KMS-11 (cell line): ENCODE results near the gene NDUFA3.

ENCODE experiments used
- H2AFZ ChIP-seq: fragments of 200-600 bp; sonication (generic); 2 replicates; pipeline ENCODE4 v1.6.1; 2016; ENCODE audit warnings: antibody characterized with exemption, mixed run types, low read depth
- H3K27ac ChIP-seq: fragments of 200-600 bp; sonication (generic); 2 replicates; pipeline ENCODE4 v1.6.1; 2016; ENCODE audit warnings: mild to moderate bottlenecking, mixed run types
- H3K27me3 ChIP-seq: fragments of 200-600 bp; sonication (generic); 2 replicates; pipeline ENCODE4 v1.6.1; 2017; ENCODE audit warnings: mild to moderate bottlenecking, low read depth, mixed run types, moderate library complexity; ENCODE audit not compliant: insufficient read depth
- H3K36me3 ChIP-seq: fragments of 200-600 bp; sonication (generic); 2 replicates; pipeline ENCODE4 v1.6.1; 2017; ENCODE audit warnings: mild to moderate bottlenecking, mixed run types; ENCODE audit not compliant: insufficient read depth
- H3K4me1 ChIP-seq: fragments of 200-600 bp; sonication (generic); 2 replicates; pipeline ENCODE4 v1.6.1; 2016; ENCODE audit warnings: mild to moderate bottlenecking, low read depth, mixed run types; ENCODE audit not compliant: poor library complexity, severe bottlenecking
- H3K4me2 ChIP-seq: fragments of 200-600 bp; sonication (generic); 2 replicates; pipeline ENCODE4 v1.7.0; 2016; ENCODE audit warnings: mild to moderate bottlenecking, mixed run types
- H3K4me3 ChIP-seq: fragments of 200-600 bp; sonication (generic); IDR thresholded peaks from 2 replicates; pipeline ENCODE4 v1.6.1; 2017; ENCODE audit warnings: low read depth, low read length, mixed read lengths; ENCODE audit not compliant: insufficient read depth
- H3K79me2 ChIP-seq: fragments of 200-600 bp; sonication (generic); 2 replicates; pipeline ENCODE4 v1.6.1; 2016; ENCODE audit warnings: low read depth, mixed run types; ENCODE audit not compliant: insufficient read depth
- H3K9ac ChIP-seq: fragments of 200-600 bp; sonication (generic); 2 replicates; pipeline ENCODE4 v1.6.1; 2016; ENCODE audit warnings: mild to moderate bottlenecking, mixed run types
- H4K20me1 ChIP-seq: fragments of 200-600 bp; sonication (generic); 2 replicates; pipeline ENCODE4 v1.6.1; 2016; ENCODE audit warnings: mild to moderate bottlenecking, mixed run types; ENCODE audit not compliant: insufficient read depth
- TF ChIP-seq, protein P1 (sequence below): fragments of 200-600 bp; sonication (generic); conservative IDR thresholded peaks from 2 replicates; pipeline ENCODE4 v1.6.1; 2017; ENCODE audit warnings: low read depth, mild to moderate bottlenecking, antibody characterized with exemption, low read length, moderate library complexity, mixed read lengths

The NDUFA3 gene

DNA sequence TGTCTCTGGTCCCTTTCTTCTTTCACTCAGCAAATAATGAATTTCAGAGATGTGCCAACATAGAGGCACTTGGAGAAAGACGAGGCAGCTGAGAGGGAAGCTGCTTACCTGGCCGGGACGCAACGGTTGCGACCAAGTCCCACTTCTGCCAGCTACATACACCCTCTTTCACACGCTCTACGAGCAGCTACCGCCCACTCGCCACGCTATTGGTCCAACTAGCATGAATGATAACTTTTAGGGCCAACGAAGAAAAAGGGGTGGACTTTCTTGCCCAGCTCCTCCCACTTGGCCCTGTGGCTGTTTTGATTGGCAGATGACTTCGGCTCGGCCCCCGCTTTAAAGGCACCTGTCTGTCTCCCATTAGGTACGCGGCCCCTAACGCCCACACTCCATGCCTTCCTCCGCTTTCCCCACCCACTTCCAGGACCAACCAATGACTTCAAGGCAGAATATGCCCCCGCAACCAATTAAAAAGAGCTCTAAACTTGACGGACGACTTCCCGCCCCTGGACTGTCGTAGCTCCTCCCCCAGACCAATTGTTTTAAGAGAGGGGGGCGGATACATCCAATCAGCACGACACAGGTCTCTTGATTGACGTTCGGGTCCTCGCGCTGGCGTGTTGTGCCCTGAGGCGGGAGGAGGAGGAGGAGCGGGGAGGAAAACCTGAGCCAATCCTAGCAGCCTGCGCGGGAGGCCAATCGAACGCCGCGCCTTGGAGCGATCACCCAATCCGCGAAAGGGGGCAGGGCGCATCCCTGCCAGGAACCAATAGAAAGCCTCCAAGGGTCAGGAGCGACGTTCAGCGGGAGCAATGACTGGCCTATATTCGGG lies 34.4 kb downstream of the NDUFA3 start:
- TF ChIP-seq, protein P1, sequence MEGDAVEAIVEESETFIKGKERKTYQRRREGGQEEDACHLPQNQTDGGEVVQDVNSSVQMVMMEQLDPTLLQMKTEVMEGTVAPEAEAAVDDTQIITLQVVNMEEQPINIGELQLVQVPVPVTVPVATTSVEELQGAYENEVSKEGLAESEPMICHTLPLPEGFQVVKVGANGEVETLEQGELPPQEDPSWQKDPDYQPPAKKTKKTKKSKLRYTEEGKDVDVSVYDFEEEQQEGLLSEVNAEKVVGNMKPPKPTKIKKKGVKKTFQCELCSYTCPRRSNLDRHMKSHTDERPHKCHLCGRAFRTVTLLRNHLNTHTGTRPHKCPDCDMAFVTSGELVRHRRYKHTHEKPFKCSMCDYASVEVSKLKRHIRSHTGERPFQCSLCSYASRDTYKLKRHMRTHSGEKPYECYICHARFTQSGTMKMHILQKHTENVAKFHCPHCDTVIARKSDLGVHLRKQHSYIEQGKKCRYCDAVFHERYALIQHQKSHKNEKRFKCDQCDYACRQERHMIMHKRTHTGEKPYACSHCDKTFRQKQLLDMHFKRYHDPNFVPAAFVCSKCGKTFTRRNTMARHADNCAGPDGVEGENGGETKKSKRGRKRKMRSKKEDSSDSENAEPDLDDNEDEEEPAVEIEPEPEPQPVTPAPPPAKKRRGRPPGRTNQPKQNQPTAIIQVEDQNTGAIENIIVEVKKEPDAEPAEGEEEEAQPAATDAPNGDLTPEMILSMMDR: no peak
- no peaks in the 10 kb centered on the region for H3K27me3 ChIP-seq
- H4K20me1 ChIP-seq: no peaks in the 10 kb centered on the region
- H2AFZ ChIP-seq: peak overlapping the region; percentile 72
- H3K79me2 ChIP-seq: peaks cover 43% of the 10 kb centered on the region
- H3K36me3 ChIP-seq: no peaks in the 10 kb centered on the region
- H3K4me1 ChIP-seq: peaks cover 16% of the 10 kb centered on the region
- H3K4me3 ChIP-seq: no peak overlapping the region
- peak overlapping the region; percentile 95 for H3K4me2 ChIP-seq
- H3K27ac ChIP-seq: peak overlapping the region; percentile 84
- H3K9ac ChIP-seq: peak overlapping the region; percentile 99

DNA sequence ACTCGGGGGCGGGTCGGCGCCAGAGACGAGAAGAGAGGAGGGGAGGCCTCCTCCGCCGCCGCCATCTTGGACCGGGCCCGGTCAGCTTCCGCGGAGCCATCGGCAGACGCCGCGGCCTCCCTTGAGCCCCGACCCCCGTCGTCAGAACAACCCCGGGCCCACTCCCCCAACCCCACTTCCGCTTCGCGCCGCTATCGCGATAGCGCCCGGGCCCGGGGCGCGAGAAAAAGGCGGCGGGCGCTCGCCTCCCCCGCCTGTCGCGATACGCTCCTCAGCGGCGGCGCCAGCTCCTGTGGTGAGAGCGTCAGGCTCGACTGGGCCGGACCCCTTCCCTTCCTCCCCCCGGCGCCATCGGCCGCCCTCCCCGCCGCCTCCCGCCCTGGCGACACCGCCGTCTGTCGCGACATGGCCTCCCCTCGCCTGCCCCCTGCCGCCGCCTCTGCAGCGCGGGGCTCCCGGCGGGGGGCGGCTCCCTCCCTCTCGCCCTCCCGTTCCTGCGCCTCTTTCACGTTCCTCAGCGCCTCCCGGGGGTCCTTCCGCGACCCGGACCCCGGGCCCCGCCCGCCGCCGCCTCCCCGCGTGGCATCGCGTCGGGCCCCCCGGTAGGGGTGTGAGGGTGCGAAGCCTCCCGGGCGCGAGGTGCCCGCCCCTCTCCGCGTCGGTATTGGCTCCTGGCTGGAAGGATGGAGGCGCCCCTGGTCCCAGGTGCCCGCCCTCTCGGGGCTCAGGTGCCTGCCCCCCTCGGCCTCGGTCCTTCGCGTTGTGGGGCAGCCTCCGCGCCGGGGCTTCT lies 35.2 kb downstream of the NDUFA3 start, which contains the start of gene CNOT3:
CNOT3 (plus strand) TSS at position 64 of the 790 bp plus-strand sequence. CDS start 5,217 bp downstream, outside the sequence.
- Histone ChIP-seq H3K27ac (peak within 1 kb of the TSS; percentile 84), H3K9ac (peak within 1 kb of the TSS; percentile 99), H3K4me3 (peak within 1 kb of the TSS; percentile 31), H3K36me3 (no peaks in the 10 kb centered on the region), H3K79me2 (peaks cover 51% of the 10 kb centered on the region), H3K4me2 (peak within 1 kb of the TSS; percentile 95), H3K27me3 (no peaks in the 10 kb centered on the region), H4K20me1 (no peaks in the 10 kb centered on the region), H2AFZ (peak within 1 kb of the TSS; percentile 72), H3K4me1 (peaks cover 16% of the 10 kb centered on the region)
- TF ChIP-seq, protein P1: no peak

DNA sequence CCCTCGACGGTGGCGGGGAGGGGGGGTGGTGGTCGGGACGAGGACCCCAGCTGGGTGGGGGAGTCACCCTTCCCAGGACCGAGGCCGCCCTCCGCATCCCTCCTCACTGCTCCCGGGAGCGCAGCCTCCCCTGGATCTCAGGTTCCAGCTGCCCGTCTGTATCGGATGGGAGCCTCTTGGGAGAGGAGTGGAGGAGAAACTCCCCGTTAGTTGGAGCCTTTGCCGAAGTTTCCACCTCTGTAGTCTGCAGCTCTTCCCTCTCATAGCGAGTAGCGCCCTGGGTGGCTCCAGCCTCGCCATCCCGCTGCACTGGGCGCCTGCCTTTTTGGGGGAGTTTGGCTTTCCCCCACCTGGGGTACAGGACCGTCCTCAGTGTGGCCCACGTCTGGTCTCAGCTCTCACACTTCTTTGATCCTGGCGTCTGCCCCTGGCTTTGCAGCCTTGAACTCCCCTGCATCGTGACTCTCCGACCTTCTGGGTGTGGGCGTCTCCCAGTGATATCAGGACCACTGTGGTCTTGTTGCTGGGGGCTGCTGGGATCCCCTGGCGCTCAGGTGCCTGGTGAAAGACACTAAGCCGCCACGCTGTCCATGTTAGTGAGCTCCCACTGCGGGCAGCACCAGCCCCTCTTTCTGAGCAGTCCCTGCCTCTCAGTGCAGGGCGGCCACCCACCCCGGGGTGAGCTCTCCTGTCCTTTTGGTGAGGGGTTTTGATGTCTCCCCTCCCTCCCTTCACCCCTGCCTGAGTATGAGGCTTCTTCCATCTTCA lies 36.0 kb downstream of the NDUFA3 start:
- H3K27ac ChIP-seq: no peak overlapping the region
- H3K27me3 ChIP-seq: no peaks in the 10 kb centered on the region
- no peak overlapping the region for H2AFZ ChIP-seq
- peaks cover 53% of the 10 kb centered on the region for H3K79me2 ChIP-seq
- H4K20me1 ChIP-seq: no peaks in the 10 kb centered on the region
- H3K4me1 ChIP-seq: peaks cover 16% of the 10 kb centered on the region
- peak overlapping the region; percentile 99 for H3K9ac ChIP-seq
- TF ChIP-seq, protein P1: no peak
- peak overlapping the region; percentile 31 for H3K4me3 ChIP-seq
- no peaks in the 10 kb centered on the region for H3K36me3 ChIP-seq
- peak overlapping the region; percentile 43 for H3K4me2 ChIP-seq

DNA sequence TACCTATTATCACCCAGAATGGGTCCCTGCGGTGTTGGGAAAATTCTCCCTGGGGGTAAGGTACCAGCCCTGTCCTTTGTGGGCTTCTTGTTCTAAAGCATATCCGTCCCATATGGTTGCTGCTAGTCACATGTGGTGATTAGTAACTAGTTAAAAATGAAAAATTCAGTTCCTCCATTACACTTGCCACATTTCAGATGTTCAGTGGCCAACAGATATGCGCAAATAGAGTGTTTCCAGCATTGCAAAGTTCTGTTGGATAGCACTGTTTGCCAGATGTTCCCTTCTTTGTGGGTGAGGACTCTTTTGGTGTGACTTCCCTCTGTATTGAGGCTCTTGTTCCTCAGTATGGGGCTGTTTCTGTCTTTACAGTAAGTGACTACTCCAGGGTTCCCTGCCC lies 38.7 kb downstream of the NDUFA3 start:
- Histone ChIP-seq H4K20me1 (no peaks in the 10 kb centered on the region), H3K36me3 (peaks cover 3% of the 10 kb centered on the region; the same call in 1 of the 2 replicates), H2AFZ (no peak overlapping the region), H3K27me3 (no peaks in the 10 kb centered on the region; the same call in 1 of the 2 replicates), H3K4me3 (no peak overlapping the region), H3K4me1 (peaks cover 8% of the 10 kb centered on the region), H3K4me2 (no peak overlapping the region), H3K79me2 (peaks cover 53% of the 10 kb centered on the region), H3K9ac (no peak overlapping the region), H3K27ac (no peak overlapping the region)
- TF ChIP-seq, protein P1: no peak
